Measurements from ENCODE around the gene HPS5.
"Not testable (repeated sequence)": the region's sequence is repeated elsewhere in the genome, so short reads cannot be mapped to it uniquely, and the experiment has no call there.

HPS5 gene

DNA sequence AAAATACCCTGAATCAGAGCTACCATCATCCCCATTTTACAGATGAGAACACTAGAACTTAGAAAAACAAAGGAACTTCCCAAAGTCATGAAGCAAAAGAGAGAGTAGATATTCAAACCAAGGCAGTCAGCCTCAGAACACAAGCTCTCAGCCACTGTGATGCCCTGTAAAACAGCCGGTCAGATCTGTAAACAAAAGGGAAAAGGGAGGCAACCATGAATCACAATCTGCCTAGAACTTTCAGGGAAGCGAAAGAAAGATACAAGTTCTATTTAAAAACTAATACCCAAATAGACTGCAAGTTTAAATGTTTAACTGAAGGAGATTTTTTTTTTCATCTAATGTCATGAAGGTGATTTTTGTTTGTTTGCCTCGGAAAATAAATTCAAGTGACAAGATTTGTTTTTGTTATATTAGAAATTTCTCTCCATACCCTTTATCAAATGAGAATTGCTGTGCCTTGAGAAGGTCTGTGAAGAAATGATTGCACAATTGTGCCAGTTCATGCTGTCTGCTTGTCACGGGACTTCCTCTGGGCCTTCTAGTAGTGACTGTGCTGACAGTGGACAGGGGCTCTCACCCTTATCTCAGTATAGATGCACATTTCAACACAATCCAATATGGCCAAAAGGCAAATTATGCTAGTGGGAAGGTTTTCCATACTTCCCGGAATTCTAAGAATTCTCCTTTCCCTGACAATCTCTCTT lies 44.2 kb downstream of the HPS5 start:
- no peaks in the 10 kb centered on the region for H3K27me3 ChIP-seq (ENCODE audit: control insufficient read depth, insufficient read depth, low read length, poor library complexity, severe bottlenecking)
- peaks cover 18% of the 10 kb centered on the region for H3K36me3 ChIP-seq (ENCODE audit: control insufficient read depth, insufficient read depth, low read length)
- no peaks in the 10 kb centered on the region for H3K9me3 ChIP-seq (ENCODE audit: control insufficient read depth, low read length)
- no peak overlapping the region for H3K27ac ChIP-seq (ENCODE audit: insufficient read depth, low read depth, low read length, poor library complexity, severe bottlenecking)
- H3K4me3 ChIP-seq (ENCODE audit: insufficient read depth, low read depth, low read length), result no peak overlapping the region
- 92 to 98% methylated on average over 3 to 5 of the region's 5 CpGs for WGBS, 2 experiments
- no peaks in the 10 kb centered on the region for H3K4me1 ChIP-seq (ENCODE audit: control insufficient read depth, insufficient read depth, low read length)

DNA sequence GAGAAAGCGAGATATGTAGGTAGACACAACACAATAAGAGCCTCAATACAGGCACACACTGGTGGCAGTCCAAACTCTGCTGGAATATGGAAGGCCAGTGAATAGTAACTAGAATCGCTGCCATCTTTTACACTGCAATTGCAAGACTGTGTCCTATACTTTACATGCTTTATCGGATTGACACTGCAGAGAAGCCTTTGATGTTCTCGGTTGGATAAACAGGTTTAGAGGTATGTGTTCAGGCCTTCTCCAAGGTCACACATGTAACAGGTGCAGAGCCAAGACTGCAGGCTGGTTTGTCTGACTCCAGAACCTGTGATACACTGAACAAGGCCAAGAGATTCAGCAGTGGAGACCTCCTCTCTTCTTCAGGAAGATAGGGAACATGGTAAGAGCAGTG lies 50.7 kb downstream of the HPS5 start:
- Histone ChIP-seq H3K27ac (ENCODE audit: insufficient read depth, low read depth, low read length, poor library complexity, severe bottlenecking) (no peak overlapping the region), H3K27me3 (ENCODE audit: control insufficient read depth, insufficient read depth, low read length, poor library complexity, severe bottlenecking) (no peaks in the 10 kb centered on the region), H3K4me1 (ENCODE audit: control insufficient read depth, insufficient read depth, low read length) (no peaks in the 10 kb centered on the region), H3K36me3 (ENCODE audit: control insufficient read depth, insufficient read depth, low read length) (no peaks in the 10 kb centered on the region), H3K4me3 (ENCODE audit: insufficient read depth, low read depth, low read length) (no peak overlapping the region), H3K9me3 (ENCODE audit: control insufficient read depth, low read length) (no peaks in the 10 kb centered on the region)
- 81 to 88% methylated on average over 4 of the region's 4 CpGs for WGBS, 2 experiments

DNA sequence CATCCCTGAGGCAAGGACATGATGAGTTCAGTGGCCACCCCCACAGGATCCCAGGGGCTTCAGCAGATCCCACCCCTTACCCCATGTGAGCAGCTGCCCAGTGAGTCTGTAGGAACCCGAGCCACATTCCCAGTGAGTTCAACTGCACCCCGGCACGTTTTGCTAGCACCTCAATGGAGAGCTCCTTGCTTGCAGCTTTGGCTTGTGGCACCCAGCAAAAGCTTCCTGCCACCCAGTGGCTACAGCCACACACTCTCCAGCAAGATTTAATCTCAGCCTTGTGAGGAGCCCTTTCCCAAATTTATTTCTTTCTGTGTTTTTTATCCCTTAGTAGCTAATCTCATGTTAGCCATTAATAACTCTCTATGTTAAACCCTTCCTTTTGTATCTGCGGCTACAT lies 51.8 kb downstream of the HPS5 start:
- H3K4me3 ChIP-seq (ENCODE audit: insufficient read depth, low read depth, low read length), result no peak overlapping the region
- H3K36me3 ChIP-seq (ENCODE audit: control insufficient read depth, insufficient read depth, low read length), result no peaks in the 10 kb centered on the region
- H3K9me3 ChIP-seq (ENCODE audit: control insufficient read depth, low read length), result no peaks in the 10 kb centered on the region
- 78 to 83% methylated on average over 4 of the region's 4 CpGs for WGBS, 2 experiments
- H3K27me3 ChIP-seq (ENCODE audit: control insufficient read depth, insufficient read depth, low read length, poor library complexity, severe bottlenecking), result no peaks in the 10 kb centered on the region
- H3K27ac ChIP-seq (ENCODE audit: insufficient read depth, low read depth, low read length, poor library complexity, severe bottlenecking), result no peak overlapping the region
- H3K4me1 ChIP-seq (ENCODE audit: control insufficient read depth, insufficient read depth, low read length), result no peaks in the 10 kb centered on the region

DNA sequence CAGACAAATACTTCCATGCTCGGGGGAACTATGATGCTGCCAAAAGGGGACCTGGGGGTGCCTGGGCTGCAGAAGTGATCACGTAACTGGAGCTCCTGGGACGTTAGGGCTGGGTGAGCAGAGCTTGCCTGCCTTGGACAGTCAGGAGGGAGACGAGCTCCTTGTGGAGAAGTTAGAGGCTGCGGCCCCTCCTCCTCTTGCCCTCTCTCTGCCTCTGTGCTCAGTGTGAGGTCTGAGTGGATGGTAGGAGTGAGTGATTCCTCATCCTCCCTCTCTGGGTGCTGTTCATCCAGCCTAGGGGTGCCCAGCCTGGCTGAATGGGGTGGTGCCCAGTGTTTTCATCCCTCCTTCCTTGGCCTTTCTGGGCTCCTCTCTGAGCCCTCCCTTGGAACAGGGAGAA lies 52.7 kb downstream of the HPS5 start:
- not testable (repeated sequence) for H3K4me1 ChIP-seq (ENCODE audit: control insufficient read depth, insufficient read depth, low read length); H3K27ac ChIP-seq (ENCODE audit: insufficient read depth, low read depth, low read length, poor library complexity, severe bottlenecking); H3K9me3 ChIP-seq (ENCODE audit: control insufficient read depth, low read length); H3K27me3 ChIP-seq (ENCODE audit: control insufficient read depth, insufficient read depth, low read length, poor library complexity, severe bottlenecking); H3K4me3 ChIP-seq (ENCODE audit: insufficient read depth, low read depth, low read length); H3K36me3 ChIP-seq (ENCODE audit: control insufficient read depth, insufficient read depth, low read length)
- 92% methylated on average over 2 of the region's 5 CpGs; no CpG with 5 or more reads in 1 of the 2 experiments for WGBS, 2 experiments

DNA sequence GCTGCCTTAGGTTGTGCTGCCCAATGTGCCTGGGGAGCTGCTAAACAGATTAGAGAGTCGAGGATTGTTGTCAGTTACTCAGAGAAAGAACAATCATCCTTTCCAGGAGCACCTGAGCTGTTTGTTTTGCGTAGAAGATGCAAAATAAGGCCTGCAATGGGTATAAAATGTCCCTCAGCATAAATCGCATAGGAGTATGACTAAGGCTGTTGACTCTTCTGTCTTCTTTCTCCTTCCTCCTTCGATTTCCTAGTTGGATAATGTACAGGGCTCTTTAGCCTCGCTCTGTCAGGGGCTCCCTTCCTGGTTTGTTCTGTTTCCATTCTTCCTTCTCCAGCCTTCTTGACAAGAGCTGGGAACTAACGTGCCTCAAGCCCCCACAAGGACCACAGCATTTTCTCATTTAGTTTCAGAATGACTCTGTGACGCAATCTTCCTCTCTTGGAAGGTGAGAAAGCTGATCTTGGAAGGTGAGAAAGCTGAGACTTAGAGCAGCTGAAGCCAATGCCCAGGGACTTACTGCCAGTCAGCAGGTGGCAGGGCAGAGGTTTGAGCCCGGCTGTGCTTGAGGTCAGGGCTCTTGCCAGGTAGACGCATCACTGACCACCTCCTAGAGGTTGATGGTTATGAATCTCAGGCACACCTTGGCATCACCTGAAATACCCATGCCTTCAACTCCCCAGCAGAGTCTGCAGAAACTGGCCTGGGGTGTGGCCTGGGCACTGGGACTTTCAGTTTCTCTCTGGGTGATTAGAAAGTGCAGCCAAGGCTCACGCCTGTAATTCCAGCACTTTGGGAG lies 54.4 kb downstream of the HPS5 start:
- H3K27ac ChIP-seq (ENCODE audit: insufficient read depth, low read depth, low read length, poor library complexity, severe bottlenecking); H3K4me1 ChIP-seq (ENCODE audit: control insufficient read depth, insufficient read depth, low read length); H3K27me3 ChIP-seq (ENCODE audit: control insufficient read depth, insufficient read depth, low read length, poor library complexity, severe bottlenecking); H3K9me3 ChIP-seq (ENCODE audit: control insufficient read depth, low read length); H3K4me3 ChIP-seq (ENCODE audit: insufficient read depth, low read depth, low read length); H3K36me3 ChIP-seq (ENCODE audit: control insufficient read depth, insufficient read depth, low read length): not testable (repeated sequence)
- 94 to 95% methylated on average over 3 to 4 of the region's 10 CpGs for WGBS, 2 experiments

DNA sequence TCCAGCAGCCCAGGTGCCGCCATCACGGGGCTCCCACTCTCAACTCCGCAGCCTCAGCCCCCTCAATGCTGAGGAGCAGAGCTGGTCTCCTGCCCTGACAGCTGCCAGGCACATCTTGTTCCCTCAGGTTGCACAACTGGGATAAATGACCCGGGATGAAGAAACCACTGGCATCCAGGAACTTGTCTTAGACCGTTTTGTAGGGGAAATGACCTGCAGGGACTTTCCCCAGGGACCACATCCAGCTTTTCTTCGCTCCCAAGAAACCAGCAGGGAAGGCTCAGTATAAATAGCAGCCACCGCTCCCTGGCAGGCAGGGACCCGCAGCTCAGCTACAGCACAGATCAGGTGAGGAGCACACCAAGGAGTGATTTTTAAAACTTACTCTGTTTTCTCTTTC lies 56.0 kb downstream of the HPS5 start, which contains the start of gene SAA1:
TSS of gene SAA1 (plus strand) at position 316 of the 400 bp plus-strand sequence. CDS start 624 bp downstream, outside the sequence.
- Histone ChIP-seq H3K36me3 (ENCODE audit: control insufficient read depth, insufficient read depth, low read length) (no peaks in the 10 kb centered on the region), H3K9me3 (ENCODE audit: control insufficient read depth, low read length) (no peaks in the 10 kb centered on the region), H3K27me3 (ENCODE audit: control insufficient read depth, insufficient read depth, low read length, poor library complexity, severe bottlenecking) (no peaks in the 10 kb centered on the region), H3K27ac (ENCODE audit: insufficient read depth, low read depth, low read length, poor library complexity, severe bottlenecking) (no peak within 1 kb of the TSS), H3K4me3 (ENCODE audit: insufficient read depth, low read depth, low read length) (no peak within 1 kb of the TSS), H3K4me1 (ENCODE audit: control insufficient read depth, insufficient read depth, low read length) (no peaks in the 10 kb centered on the region)
- 68 to 72% methylated on average over 8 of the region's 8 CpGs for WGBS, 2 experiments

DNA sequence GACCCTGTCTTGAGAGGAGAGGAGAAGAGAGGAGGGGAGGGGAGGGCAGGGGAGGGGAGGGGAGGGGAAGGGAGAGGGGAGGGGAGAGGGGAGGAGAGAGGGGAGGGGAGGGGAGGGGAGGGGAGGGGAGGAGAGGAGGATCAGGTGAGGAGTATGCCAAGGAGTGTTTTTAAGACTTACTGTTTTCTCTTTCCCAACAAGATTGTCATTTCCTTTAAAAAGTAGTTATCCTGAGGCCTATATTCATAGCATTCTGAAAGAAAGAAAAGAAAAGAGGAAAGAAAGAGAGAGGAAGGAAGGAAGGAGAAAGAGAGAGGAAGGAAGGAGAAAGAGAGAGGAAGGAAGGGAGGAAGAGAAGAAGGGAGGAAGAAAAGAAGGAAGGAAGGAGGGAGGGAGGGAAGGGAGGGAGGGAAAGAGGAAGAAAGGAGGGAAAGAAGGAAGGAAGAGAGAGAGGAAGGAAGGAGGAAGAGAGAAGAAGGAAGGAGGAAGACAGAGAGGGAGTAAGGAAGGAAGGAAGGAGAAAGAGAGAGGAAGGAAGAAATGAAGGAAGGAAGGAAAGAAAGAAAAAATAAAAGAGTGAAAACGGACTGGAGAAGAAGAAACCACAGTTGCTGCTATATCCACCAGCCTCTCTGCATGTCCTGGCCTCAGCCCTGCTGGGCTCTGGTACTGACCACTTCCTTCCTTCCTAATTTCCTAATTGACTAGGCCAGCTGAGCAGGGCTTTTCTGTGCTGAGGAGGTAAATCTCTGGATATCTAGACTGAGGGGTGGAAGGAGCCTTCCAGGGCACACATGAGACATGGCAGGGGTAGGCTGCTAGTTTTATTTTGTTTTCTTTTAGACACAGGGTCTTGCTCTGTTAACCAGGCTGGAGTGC lies 57.0 kb downstream of the HPS5 start:
- no peak overlapping the region for H3K4me3 ChIP-seq (ENCODE audit: insufficient read depth, low read depth, low read length)
- 81 to 92% methylated on average over 1 of the region's 1 CpG for WGBS, 2 experiments
- H3K4me1 ChIP-seq (ENCODE audit: control insufficient read depth, insufficient read depth, low read length), result no peaks in the 10 kb centered on the region
- H3K9me3 ChIP-seq (ENCODE audit: control insufficient read depth, low read length), result no peaks in the 10 kb centered on the region
- H3K27me3 ChIP-seq (ENCODE audit: control insufficient read depth, insufficient read depth, low read length, poor library complexity, severe bottlenecking), result no peaks in the 10 kb centered on the region
- no peak overlapping the region for H3K27ac ChIP-seq (ENCODE audit: insufficient read depth, low read depth, low read length, poor library complexity, severe bottlenecking)
- H3K36me3 ChIP-seq (ENCODE audit: control insufficient read depth, insufficient read depth, low read length), result no peaks in the 10 kb centered on the region

DNA sequence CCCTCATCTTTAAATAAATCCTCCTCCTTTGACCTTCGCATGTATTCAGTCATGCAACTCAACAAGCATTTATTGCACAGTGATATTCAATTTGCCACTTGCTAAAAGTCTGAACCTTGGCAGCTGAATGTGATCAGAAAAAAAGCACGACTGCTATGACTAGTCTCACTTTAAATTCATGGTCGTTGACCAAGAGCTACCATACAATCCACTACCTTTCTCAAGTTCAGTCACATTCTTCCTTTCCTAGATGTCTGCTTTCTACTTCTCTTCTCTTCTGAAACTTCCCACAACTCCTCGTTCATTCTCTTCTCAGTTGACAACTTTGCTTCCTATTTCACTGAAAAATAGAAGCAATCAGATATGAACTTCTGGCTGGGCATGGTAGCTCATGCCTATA lies 57.9 kb downstream of the HPS5 start:
- H3K4me3 ChIP-seq (ENCODE audit: insufficient read depth, low read depth, low read length), result no peak overlapping the region
- 90 to 91% methylated on average over 4 of the region's 4 CpGs for WGBS, 2 experiments
- no peaks in the 10 kb centered on the region for H3K36me3 ChIP-seq (ENCODE audit: control insufficient read depth, insufficient read depth, low read length)
- H3K27ac ChIP-seq (ENCODE audit: insufficient read depth, low read depth, low read length, poor library complexity, severe bottlenecking), result no peak overlapping the region
- H3K4me1 ChIP-seq (ENCODE audit: control insufficient read depth, insufficient read depth, low read length), result no peaks in the 10 kb centered on the region
- H3K9me3 ChIP-seq (ENCODE audit: control insufficient read depth, low read length), result no peaks in the 10 kb centered on the region
- H3K27me3 ChIP-seq (ENCODE audit: control insufficient read depth, insufficient read depth, low read length, poor library complexity, severe bottlenecking), result no peaks in the 10 kb centered on the region

DNA sequence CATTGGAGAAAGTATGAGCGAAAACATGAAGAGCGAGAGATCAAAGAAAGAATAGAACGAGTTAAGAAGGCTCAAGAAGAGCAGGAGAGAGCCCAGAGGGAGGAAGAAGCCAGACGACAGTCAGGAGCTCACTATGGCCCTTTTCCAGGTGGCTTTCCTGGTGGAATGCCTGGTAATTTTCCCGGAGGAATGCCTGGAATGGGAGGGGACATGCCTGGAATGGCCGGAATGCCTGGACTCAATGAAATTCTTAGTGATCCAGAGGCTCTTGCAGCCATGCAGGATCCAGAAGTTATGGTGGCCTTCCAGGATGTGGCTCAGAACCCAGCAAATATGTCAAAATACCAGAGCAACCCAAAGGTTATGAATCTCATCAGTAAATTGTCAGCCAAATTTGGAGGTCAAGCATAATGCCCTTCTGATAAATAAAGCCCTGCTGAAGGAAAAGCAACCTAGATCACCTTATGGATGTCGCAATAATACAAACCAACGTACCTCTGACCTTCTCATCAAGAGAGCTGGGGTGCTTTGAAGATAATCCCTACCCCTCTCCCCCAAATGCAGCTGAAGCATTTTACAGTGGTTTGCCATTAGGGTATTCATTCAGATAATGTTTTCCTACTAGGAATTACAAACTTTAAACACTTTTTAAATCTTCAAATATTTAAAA lies 59.1 kb downstream of the HPS5 start:
- WGBS, 2 experiments, result 76 to 82% methylated on average over 7 of the region's 8 CpGs
- H3K4me1 ChIP-seq (ENCODE audit: control insufficient read depth, insufficient read depth, low read length); H3K27me3 ChIP-seq (ENCODE audit: control insufficient read depth, insufficient read depth, low read length, poor library complexity, severe bottlenecking); H3K9me3 ChIP-seq (ENCODE audit: control insufficient read depth, low read length); H3K36me3 ChIP-seq (ENCODE audit: control insufficient read depth, insufficient read depth, low read length); H3K4me3 ChIP-seq (ENCODE audit: insufficient read depth, low read depth, low read length); H3K27ac ChIP-seq (ENCODE audit: insufficient read depth, low read depth, low read length, poor library complexity, severe bottlenecking): not testable (repeated sequence)

Data from ectodermal cell (in vitro differentiated cells).